Activated CD4-positive, alpha-beta T cell treated with anti-CD3 and anti-CD28 coated beads, Interleukin-2, amount 50 U/mL, for 48 hours (primary cell): ENCODE data around the gene GLCCI1.

ENCODE experiments used
- DNase-seq, 2 experiments: peaks; one replicate each; pipeline ENCODE4 v3.0.0-alpha.2; 2020

The GLCCI1 gene

DNA sequence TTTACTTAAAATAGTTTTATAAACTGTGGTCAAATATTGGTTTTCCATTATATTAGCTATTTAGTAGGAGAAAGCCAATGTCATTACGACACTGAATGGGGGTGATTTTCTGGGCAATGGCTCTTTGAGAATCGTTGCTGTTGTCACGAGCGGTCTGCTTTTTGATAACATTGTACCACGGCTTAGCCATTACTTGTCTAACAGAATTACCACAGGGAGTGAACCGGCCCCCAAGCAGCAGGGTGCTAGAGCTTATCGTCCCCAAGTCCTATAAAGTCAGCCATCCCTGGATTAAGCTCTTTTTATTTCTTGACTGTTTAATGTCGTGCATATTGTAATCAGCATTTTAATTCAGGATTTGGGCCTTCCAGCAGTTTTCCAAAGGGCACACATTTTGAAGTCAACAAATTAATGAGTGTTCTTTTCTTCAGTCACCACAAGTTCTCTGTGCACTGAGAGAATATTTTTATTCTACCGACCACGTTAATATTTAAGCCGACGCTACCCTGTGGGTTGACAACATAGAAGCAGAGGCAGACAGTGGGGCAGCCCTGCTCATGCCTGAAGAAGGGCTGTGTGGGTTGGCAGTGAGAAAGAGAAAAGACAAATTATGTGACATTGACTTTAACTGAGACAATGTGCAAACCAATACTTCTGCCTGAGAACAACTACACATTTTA is 167.6 kb downstream of the GLCCI1 start:
- no peak for DNase-seq
